H1 (cell line): ENCODE data around the gene AGPAT4.

Source experiments
- BRCA1 ChIP-seq: IDR thresholded peaks from 2 replicates; pipeline ENCODE4 v1.6.1; 2012; ENCODE audit warnings: low read depth, low read length, improper control_type of control experiment
- CBX5 ChIP-seq: fragments of 300-800, 300-1000 bp; sonication (generic); IDR thresholded peaks from 2 replicates; pipeline ENCODE4 v1.7.1; 2016; ENCODE audit warnings: antibody characterized with exemption, low read length, low read depth
- CTCF ChIP-seq, 3 experiments: IDR thresholded peaks; 1 replicate in 2 of 3; 2 replicates in 1 of 3; pipeline versions ENCODE4 v1.5.1 to v1.6.1; 2011; ENCODE audit warnings: low read length in 3 of 3, mild to moderate bottlenecking in 3 of 3, inconsistent platforms in 2 of 3, low read depth in 1 of 3, moderate library complexity in 1 of 3; ENCODE audit not compliant: insufficient read depth in 1 of 3; ENCODE audit errors: control extremely low read depth in 1 of 3
- EP300 ChIP-seq, 2 experiments: IDR thresholded peaks; 1 replicate in 1 of 2; 2 replicates in 1 of 2; pipeline ENCODE4 v1.6.1; 2011 to 2012; ENCODE audit warnings: low read depth in 2 of 2, low read length in 2 of 2, mild to moderate bottlenecking in 2 of 2, borderline replicate concordance in 1 of 2, inconsistent platforms in 1 of 2, moderate library complexity in 1 of 2
- FOSL1 ChIP-seq: IDR thresholded peaks from 2 replicates; pipeline ENCODE4 v1.6.1; 2011; ENCODE audit warnings: mild to moderate bottlenecking, low read depth, low read length, moderate library complexity; ENCODE audit not compliant: insufficient read depth
- GABPA ChIP-seq: IDR thresholded peaks from 2 replicates; pipeline ENCODE4 v1.6.1; 2011; ENCODE audit warnings: mild to moderate bottlenecking, low read length, moderate library complexity, borderline replicate concordance; ENCODE audit not compliant: insufficient read depth
- HDAC2 ChIP-seq, 2 experiments: fragments of 300-600 bp in 1 of 2; sonication (generic) in 1 of 2; IDR thresholded peaks; 2 replicates each; pipeline ENCODE4 v1.6.1; 2011 to 2012; ENCODE audit warnings: low read depth in 2 of 2, low read length in 2 of 2, mild to moderate bottlenecking in 2 of 2, moderate library complexity in 2 of 2, borderline replicate concordance in 1 of 2, inconsistent platforms in 1 of 2
- JUN ChIP-seq: IDR thresholded peaks from 2 replicates; pipeline ENCODE4 v1.6.1; 2011; ENCODE audit warnings: low read depth, mild to moderate bottlenecking, improper control_type of control experiment, low read length
- JUND ChIP-seq: IDR thresholded peaks from 2 replicates; pipeline ENCODE4 v1.6.1; 2011; ENCODE audit warnings: mild to moderate bottlenecking, improper control_type of control experiment, low read length
- POLR2A ChIP-seq, 2 experiments: IDR thresholded peaks; 1 replicate in 1 of 2; 2 replicates in 1 of 2; pipeline ENCODE4 v1.6.1; 2011; ENCODE audit warnings: low read depth in 2 of 2, low read length in 2 of 2, mild to moderate bottlenecking in 2 of 2; ENCODE audit errors: control extremely low read depth in 1 of 2
- RAD21 ChIP-seq, 2 experiments: IDR thresholded peaks in 1 of 2; conservative IDR thresholded peaks in 1 of 2; 2 replicates each; pipeline ENCODE4 v1.6.1; 2011; ENCODE audit warnings: low read depth in 2 of 2, low read length in 2 of 2, improper control_type of control experiment in 1 of 2, inconsistent platforms in 1 of 2, mild to moderate bottlenecking in 1 of 2, moderate library complexity in 1 of 2
- SIRT6 ChIP-seq: IDR thresholded peaks from one replicate; pipeline ENCODE4 v1.7.1; 2012; ENCODE audit warnings: low read length, inconsistent platforms
- YY1 ChIP-seq: IDR thresholded peaks from 2 replicates; pipeline ENCODE4 v1.6.1; 2011; ENCODE audit warnings: low read depth, mild to moderate bottlenecking, low read length
- ZNF274 ChIP-seq: IDR thresholded peaks from 2 replicates; pipeline ENCODE4 v1.7.0; 2012; ENCODE audit warnings: low read length, borderline replicate concordance; ENCODE audit errors: extremely low read depth

- no peak for TF ChIP-seq CTCF (IDR thresholded peaks at IDR 0.05; ENCODE audit: control extremely low read depth in 1 of 3, insufficient read depth in 1 of 3, low read depth in 1 of 3, low read length in 3 of 3)
- TF ChIP-seq JUN, result no peak
- no peak for TF ChIP-seq GABPA
- no peak for TF ChIP-seq YY1
- no peak for TF ChIP-seq JUND
- TF ChIP-seq CBX5, result no peak
- TF ChIP-seq SIRT6, result no peak
- TF ChIP-seq EP300 (IDR thresholded peaks at IDR 0.05; ENCODE audit: borderline replicate concordance in 1 of 2, low read depth in 2 of 2, low read length in 2 of 2), result no peak
- TF ChIP-seq RAD21 (IDR thresholded peaks at IDR 0.05 in 1 of 2, conservative IDR thresholded peaks at IDR 0.05 in 1 of 2; ENCODE audit: low read depth in 2 of 2, low read length in 2 of 2), result no peak
- no peak for TF ChIP-seq ZNF274
- TF ChIP-seq POLR2A (IDR thresholded peaks at IDR 0.05; ENCODE audit: control extremely low read depth in 1 of 2, low read depth in 2 of 2, low read length in 2 of 2), result no peak
- TF ChIP-seq FOSL1, result no peak
- no peak for TF ChIP-seq HDAC2 (IDR thresholded peaks at IDR 0.05; ENCODE audit: borderline replicate concordance in 1 of 2, low read depth in 2 of 2, low read length in 2 of 2)
- no peak for TF ChIP-seq BRCA1
Measured at GRCh38 chr6:161140554-161140875, 133.3 kb downstream of the AGPAT4 start.
